ENCODE results near the gene KRT86.

DNA sequence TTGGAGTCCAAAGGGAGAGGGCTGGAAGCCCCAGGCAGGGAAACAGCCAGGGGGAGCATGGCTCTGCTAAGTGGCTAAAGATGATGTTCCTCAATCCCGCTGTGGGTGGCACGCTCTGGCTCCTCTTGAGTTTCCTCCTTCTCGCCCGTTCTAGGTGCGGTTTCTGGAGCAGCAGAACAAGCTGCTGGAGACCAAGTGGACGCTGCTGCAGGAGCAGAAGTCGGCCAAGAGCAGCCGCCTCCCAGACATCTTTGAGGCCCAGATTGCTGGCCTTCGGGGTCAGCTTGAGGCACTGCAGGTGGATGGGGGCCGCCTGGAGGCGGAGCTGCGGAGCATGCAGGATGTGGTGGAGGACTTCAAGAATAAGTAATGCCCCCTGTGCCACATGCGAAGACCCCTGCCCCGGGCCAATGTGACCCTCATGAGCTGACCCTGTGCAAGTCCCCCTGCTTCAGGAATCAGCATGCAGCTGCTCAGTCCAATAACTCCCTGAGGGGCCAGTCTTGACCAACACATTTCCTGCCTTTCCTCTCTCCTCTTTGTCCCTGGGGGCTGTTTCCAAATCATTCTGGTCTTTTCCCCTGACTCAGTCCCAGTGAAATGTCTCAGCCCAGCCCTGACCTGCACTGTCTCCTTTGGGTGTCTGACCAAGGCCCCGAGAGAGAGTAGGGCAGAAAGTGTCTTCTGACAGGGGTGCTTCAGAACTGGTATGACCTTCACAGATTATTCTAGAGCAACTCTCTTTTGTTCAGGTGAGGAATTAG lies 39.3 kb upstream of the KRT86 start:
- TF ChIP-seq EZH2 (IDR thresholded peaks at IDR 0.05; ENCODE audit: borderline replicate concordance, low read length) = no peak
- no peak for TF ChIP-seq CTCF (IDR thresholded peaks at IDR 0.05; ENCODE audit: low read length)

All from OCI-LY1 (cell line).